Measurements from ENCODE around the gene AOPEP. TPM values are rescaled to one million over a fixed set of nuclear protein-coding genes. Genes with fewer than 3 reads are reported as not detected.

Gene AOPEP
- total RNA-seq, 1 donor from 2014 or later = 92.3 TPM

- no peaks in the 10 kb centered on the region for H3K9me3 Mint-ChIP-seq (ENCODE audit: low read depth)
- TF ChIP-seq CTCF (IDR thresholded peaks at IDR 0.05) = no peak
- no peak overlapping the region for H3K4me3 Mint-ChIP-seq (ENCODE audit: unreplicated experiment)
- H3K36me3 Mint-ChIP-seq (ENCODE audit: low read depth) = peaks cover 23% of the 10 kb centered on the region
- peak overlapping the region; percentile 45 for H3K27ac Mint-ChIP-seq (ENCODE audit: unreplicated experiment)
- no peaks in the 10 kb centered on the region for H3K27me3 Mint-ChIP-seq (ENCODE audit: low read depth)
- DNase-seq (ENCODE audit: low spot score) = no peak
- peaks cover 60% of the 10 kb centered on the region for H3K4me1 Mint-ChIP-seq (ENCODE audit: low read depth)
Observed at GRCh38 chr9:95071450-95071849, 345.0 kb downstream of the AOPEP start.

- H3K27ac Mint-ChIP-seq (ENCODE audit: unreplicated experiment) = peak overlapping the region; percentile 45
- TF ChIP-seq CTCF (IDR thresholded peaks at IDR 0.05) = no peak
- peaks cover 23% of the 10 kb centered on the region for H3K36me3 Mint-ChIP-seq (ENCODE audit: low read depth)
- no peak for DNase-seq (ENCODE audit: low spot score)
- peaks cover 60% of the 10 kb centered on the region for H3K4me1 Mint-ChIP-seq (ENCODE audit: low read depth)
- H3K4me3 Mint-ChIP-seq (ENCODE audit: unreplicated experiment) = no peak overlapping the region
- no peaks in the 10 kb centered on the region for H3K9me3 Mint-ChIP-seq (ENCODE audit: low read depth)
- no peaks in the 10 kb centered on the region for H3K27me3 Mint-ChIP-seq (ENCODE audit: low read depth)
Observed at GRCh38 chr9:95071925-95072324, 345.4 kb downstream of the AOPEP start.

GRCh38 chr9:95073042-95073607 is 346.6 kb downstream of the AOPEP start:
- no peak overlapping the region for H3K4me3 Mint-ChIP-seq (ENCODE audit: unreplicated experiment)
- peak overlapping the region; percentile 76 for H3K27ac Mint-ChIP-seq (ENCODE audit: unreplicated experiment)
- peak; percentile 59 for TF ChIP-seq CTCF (IDR thresholded peaks at IDR 0.05)
- H3K27me3 Mint-ChIP-seq (ENCODE audit: low read depth) = no peaks in the 10 kb centered on the region
- H3K36me3 Mint-ChIP-seq (ENCODE audit: low read depth) = peaks cover 24% of the 10 kb centered on the region
- no peaks in the 10 kb centered on the region for H3K9me3 Mint-ChIP-seq (ENCODE audit: low read depth)
- H3K4me1 Mint-ChIP-seq (ENCODE audit: low read depth) = peaks cover 61% of the 10 kb centered on the region
- no peak for DNase-seq (ENCODE audit: low spot score)

- no peak for TF ChIP-seq CTCF (IDR thresholded peaks at IDR 0.05)
- Mint-ChIP-seq H3K27me3 (ENCODE audit: low read depth) (no peaks in the 10 kb centered on the region), H3K4me1 (ENCODE audit: low read depth) (peaks cover 61% of the 10 kb centered on the region), H3K4me3 (ENCODE audit: unreplicated experiment) (no peak overlapping the region), H3K27ac (ENCODE audit: unreplicated experiment) (peak overlapping the region; percentile 66), H3K36me3 (ENCODE audit: low read depth) (peaks cover 17% of the 10 kb centered on the region), H3K9me3 (ENCODE audit: low read depth) (no peaks in the 10 kb centered on the region)
- DNase-seq (ENCODE audit: low spot score) = no peak
Observed at GRCh38 chr9:95073918-95074317, 347.4 kb downstream of the AOPEP start.

GRCh38 chr9:95074632-95075031 is 348.1 kb downstream of the AOPEP start:
- no peak overlapping the region for H3K4me3 Mint-ChIP-seq (ENCODE audit: unreplicated experiment)
- H3K4me1 Mint-ChIP-seq (ENCODE audit: low read depth) = peaks cover 62% of the 10 kb centered on the region
- H3K9me3 Mint-ChIP-seq (ENCODE audit: low read depth) = no peaks in the 10 kb centered on the region
- DNase-seq (ENCODE audit: low spot score) = no peak
- H3K36me3 Mint-ChIP-seq (ENCODE audit: low read depth) = peaks cover 17% of the 10 kb centered on the region
- H3K27ac Mint-ChIP-seq (ENCODE audit: unreplicated experiment) = no peak overlapping the region
- H3K27me3 Mint-ChIP-seq (ENCODE audit: low read depth) = no peaks in the 10 kb centered on the region
- TF ChIP-seq CTCF (IDR thresholded peaks at IDR 0.05) = no peak
